ES-I3 (cell line): ENCODE data around the gene CCDC80.
"Not testable (repeated sequence)": the region's sequence is repeated elsewhere in the genome, so short reads cannot be mapped to it uniquely, and the experiment has no call there.

Experiments
- H3K36me3 ChIP-seq: 2 replicates; pipeline ENCODE4 v1.6.1; 2013; ENCODE audit warnings: mild to moderate bottlenecking, low read length, control low read depth, moderate library complexity; ENCODE audit not compliant: insufficient read depth
- H3K4me1 ChIP-seq: 2 replicates; pipeline ENCODE4 v1.6.1; 2013; ENCODE audit warnings: mild to moderate bottlenecking, control low read depth, low read length; ENCODE audit not compliant: insufficient read depth
- H3K9ac ChIP-seq: 2 replicates; pipeline ENCODE4 v1.6.1; 2013; ENCODE audit warnings: low read depth, mild to moderate bottlenecking, low read length, moderate library complexity
- H3K9me3 ChIP-seq: 2 replicates; pipeline ENCODE4 v1.6.1; 2013; ENCODE audit warnings: mild to moderate bottlenecking, low read length, moderate library complexity; ENCODE audit not compliant: control insufficient read depth, insufficient read depth

The CCDC80 gene

GRCh38 chr3:112675943-112676535 lies 35.1 kb upstream of the CCDC80 start:
- Histone ChIP-seq H3K36me3 (no peaks in the 10 kb centered on the region), H3K9me3 (no peaks in the 10 kb centered on the region), H3K4me1 (peaks cover 11% of the 10 kb centered on the region), H3K9ac (no peak overlapping the region)

GRCh38 chr3:112675349-112675748 lies 34.4 kb upstream of the CCDC80 start:
- Histone ChIP-seq H3K9ac (no peak overlapping the region), H3K36me3 (no peaks in the 10 kb centered on the region), H3K4me1 (peaks cover 11% of the 10 kb centered on the region), H3K9me3 (no peaks in the 10 kb centered on the region)

DNA sequence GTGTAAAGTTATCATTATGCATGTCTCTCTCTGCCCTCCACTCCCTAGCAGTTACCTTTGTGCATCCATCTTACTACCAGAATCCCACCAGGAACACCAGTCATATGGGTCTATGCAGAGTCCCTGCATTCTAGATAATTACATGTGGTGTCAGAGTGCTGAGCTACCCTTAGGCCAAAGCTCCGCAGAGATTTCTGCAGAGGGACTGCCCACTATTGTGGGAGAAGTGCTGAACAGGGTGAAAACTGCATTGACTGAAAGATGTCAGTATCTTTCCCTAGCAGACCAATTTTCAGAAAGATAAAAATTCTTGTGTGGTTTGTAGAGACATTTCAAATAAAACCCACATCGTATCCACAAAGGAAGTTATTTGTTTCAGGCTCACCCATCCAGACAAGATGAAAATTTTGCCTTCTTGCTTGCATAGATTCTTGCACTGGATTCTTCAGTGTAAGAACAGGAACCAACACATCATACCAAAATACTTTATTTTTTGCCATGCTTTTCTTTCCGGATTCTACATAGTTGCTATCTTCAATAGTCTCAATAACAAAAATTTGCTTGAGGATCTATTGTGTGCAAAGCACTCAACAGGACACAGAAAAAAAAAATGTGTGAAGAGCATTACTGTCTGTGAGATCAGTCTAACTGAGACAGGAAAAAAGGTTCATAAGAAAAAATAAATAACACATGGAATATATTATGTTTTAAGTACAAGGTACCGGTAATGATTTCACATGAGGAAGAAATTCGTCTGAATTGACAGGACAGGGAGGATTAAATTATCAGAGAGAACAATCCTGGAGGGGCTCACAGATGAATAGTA lies 32.0 kb upstream of the CCDC80 start:
- Histone ChIP-seq H3K36me3 (no peaks in the 10 kb centered on the region), H3K9me3 (no peaks in the 10 kb centered on the region), H3K9ac (no peak overlapping the region), H3K4me1 (peaks cover 11% of the 10 kb centered on the region)

DNA sequence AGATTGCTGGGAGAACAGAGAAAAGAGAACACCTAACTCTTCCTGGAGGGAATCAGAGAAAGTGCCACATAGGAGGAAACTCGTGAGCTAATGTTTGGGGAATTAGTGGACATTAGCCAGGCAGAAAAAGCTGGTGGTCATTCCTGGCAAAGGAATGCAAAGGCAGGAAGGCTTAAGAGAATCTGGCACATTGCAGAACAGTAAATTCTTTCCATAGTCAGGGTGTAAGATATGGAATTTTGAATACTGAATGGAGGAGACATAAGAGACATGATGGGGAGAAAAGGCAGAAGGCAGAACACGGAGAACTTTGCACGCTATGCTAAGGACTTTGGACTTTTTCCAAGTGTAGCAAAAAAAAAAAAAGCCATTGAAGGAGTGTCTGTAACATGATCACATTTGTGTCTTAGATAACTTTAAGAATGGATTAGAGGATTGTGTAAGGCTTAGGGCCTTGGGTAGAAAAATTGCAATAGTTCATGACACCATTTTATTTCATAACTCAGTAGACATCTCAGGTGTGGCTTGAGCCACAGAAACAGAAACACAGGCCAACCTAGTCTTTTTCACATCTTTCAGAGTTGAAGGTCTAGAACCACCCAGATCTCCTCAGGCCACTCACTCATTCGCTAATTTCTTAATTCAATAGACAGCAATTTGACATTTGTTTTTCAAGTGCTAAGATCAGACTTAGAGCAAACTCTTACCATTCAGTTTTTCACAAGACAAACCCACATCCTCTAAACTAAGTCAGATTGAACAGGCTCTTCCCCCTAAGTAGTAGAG lies 31.2 kb upstream of the CCDC80 start:
- Histone ChIP-seq H3K9me3 (no peaks in the 10 kb centered on the region), H3K4me1 (peaks cover 8% of the 10 kb centered on the region), H3K9ac (no peak overlapping the region)

GRCh38 chr3:112670824-112671223 lies 29.9 kb upstream of the CCDC80 start:
- H3K9ac ChIP-seq: no peak overlapping the region
- no peaks in the 10 kb centered on the region for H3K9me3 ChIP-seq
- H3K4me1 ChIP-seq: no peaks in the 10 kb centered on the region; the same call in 1 of the 2 replicates

More for the DNA sequence above, 31.2 kb upstream of the CCDC80 start:
- no peaks in the 10 kb centered on the region for H3K36me3 ChIP-seq

GRCh38 chr3:112667599-112667998 lies 26.7 kb upstream of the CCDC80 start:
- Histone ChIP-seq H3K4me1 (no peaks in the 10 kb centered on the region), H3K36me3 (no peaks in the 10 kb centered on the region), H3K9me3 (no peaks in the 10 kb centered on the region), H3K9ac (no peak overlapping the region)

More at GRCh38 chr3:112670824-112671223, 29.9 kb upstream of the CCDC80 start:
- no peaks in the 10 kb centered on the region for H3K36me3 ChIP-seq

DNA sequence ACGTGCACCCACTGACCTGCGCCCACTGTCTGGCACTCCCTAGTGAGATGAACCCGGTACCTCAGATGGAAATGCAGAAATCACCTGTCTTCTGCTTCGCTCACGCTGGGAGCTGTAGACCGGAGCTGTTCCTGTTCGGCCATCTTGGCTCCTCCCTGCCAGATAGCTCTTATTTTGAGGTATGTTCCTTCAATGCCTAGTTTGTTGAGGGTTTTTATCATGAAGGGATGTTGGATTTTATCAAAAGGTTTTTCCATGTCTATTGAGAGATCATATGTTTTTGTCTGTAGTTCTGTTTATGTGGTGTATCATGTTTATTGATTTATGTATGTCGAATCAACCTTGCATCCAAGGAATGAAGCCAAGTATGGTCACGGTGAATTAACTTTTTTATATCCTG lies 24.1 kb upstream of the CCDC80 start:
- H3K9me3 ChIP-seq, H3K4me1 ChIP-seq, H3K36me3 ChIP-seq: not testable (repeated sequence)
- H3K9ac ChIP-seq: peak overlapping the region; percentile 57

DNA sequence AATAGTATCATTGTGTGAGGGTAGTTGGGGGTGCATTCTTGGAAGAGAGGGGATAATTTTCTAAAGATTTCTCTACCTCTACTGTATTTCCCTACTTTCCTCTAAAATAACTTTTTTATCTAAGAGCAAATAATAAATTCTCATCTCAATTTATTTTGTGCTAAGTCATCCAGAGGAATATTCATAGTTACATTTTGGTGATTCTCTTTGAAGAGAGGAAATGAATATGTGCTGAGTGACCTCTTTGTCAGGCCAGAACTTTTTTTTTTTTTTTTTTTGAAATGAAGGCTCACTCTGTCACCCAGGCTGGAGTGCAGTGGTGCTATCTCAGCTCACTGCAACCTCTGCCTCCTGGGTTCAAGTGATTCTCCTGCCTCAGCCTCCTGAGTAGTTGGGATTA lies 15.1 kb upstream of the CCDC80 start:
- Histone ChIP-seq H3K9ac (no peak overlapping the region), H3K9me3 (0 out of 2 replicates have a peak, but pooled peaks cover 2% of the 10 kb centered on the region), H3K4me1 (no peaks in the 10 kb centered on the region; the same call in 1 of the 2 replicates), H3K36me3 (no peaks in the 10 kb centered on the region)

DNA sequence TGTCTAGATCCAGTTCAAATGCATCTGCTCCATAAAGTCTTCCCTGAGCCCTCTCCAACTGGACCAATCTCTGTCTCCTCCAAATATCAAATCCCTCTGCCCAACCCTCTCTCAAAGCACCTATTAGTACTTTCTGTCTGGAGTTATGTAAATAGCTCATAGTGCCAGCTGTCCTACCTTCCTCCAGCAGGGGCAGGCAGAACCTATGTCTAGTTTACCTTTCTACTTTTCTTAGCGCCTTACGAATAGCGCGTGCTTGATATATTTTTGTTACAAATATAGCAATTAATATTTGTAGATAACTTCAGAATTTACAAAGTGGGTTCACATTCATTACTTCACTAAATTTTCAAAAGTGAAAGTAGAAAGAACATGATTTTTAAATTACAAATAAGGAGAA lies 14.0 kb upstream of the CCDC80 start:
- no peaks in the 10 kb centered on the region for H3K36me3 ChIP-seq
- 0 out of 2 replicates have a peak, but pooled peaks cover 2% of the 10 kb centered on the region for H3K9me3 ChIP-seq
- H3K4me1 ChIP-seq: no peaks in the 10 kb centered on the region; the same call in 1 of the 2 replicates
- no peak overlapping the region for H3K9ac ChIP-seq

- Histone ChIP-seq H3K4me1 (no peaks in the 10 kb centered on the region; the same call in 1 of the 2 replicates), H3K9me3 (0 out of 2 replicates have a peak, but pooled peaks cover 2% of the 10 kb centered on the region), H3K9ac (no peak overlapping the region), H3K36me3 (no peaks in the 10 kb centered on the region)
Observed at GRCh38 chr3:112654492-112654891, 13.5 kb upstream of the CCDC80 start.

DNA sequence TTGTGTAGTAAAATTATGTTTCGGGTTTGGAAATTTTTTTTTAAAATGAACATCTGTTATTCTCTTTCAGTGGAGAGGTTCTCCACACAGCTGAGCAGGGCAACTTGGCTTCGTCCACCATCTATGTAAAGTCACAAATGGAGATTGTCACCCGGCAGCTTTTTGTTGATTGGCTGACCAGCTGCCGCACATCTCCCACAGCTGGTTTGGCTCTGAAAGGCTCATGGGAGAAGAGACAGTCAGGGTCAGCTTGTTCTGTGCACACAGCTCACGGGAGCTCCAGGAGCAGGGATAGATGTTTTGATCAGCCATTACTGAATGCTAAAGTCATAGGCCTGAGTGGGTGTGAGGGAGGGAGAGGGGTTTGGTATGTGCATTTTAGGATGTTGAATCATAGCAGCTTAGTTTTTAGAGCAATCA lies 12.9 kb upstream of the CCDC80 start:
- Histone ChIP-seq H3K4me1 (no peaks in the 10 kb centered on the region; the same call in 1 of the 2 replicates), H3K9ac (no peak overlapping the region), H3K9me3 (0 out of 2 replicates have a peak, but pooled peaks cover 2% of the 10 kb centered on the region), H3K36me3 (no peaks in the 10 kb centered on the region)

DNA sequence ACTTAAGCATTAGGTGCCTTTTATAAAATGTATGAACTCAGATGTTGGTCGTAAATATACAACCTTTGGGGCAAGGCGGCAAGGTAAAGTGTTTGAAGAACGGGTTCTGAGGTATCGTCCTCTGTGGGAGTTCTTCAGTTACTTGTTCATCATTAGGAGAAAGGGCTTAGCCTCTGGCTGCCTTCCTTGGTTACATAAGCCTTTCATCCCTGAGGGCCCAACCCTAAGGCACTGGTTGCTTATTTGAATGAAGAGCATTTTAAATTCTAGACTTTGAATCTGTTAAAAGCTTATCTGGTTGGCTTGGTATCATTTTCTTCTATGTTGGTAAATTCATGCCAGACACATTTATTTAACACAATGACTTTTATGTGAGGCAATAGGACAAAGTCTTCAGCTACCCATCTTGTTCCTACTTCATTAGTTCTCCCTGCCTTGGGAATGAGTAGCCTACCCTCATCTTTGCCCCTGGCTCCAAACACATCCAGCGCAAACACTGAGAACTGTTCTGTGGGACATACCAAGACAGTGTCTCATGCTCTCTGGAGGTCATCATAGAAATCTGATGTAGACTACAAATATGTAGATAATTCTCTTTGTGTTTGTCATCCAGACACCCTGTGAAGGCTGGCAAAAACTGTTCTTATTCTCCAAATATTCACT lies 12.4 kb upstream of the CCDC80 start:
- Histone ChIP-seq H3K9me3 (0 out of 2 replicates have a peak, but pooled peaks cover 2% of the 10 kb centered on the region), H3K9ac (no peak overlapping the region), H3K36me3 (no peaks in the 10 kb centered on the region), H3K4me1 (no peaks in the 10 kb centered on the region; the same call in 1 of the 2 replicates)

- Histone ChIP-seq H3K4me1 (peaks cover 16% of the 10 kb centered on the region), H3K9ac (no peak overlapping the region), H3K9me3 (no peaks in the 10 kb centered on the region), H3K36me3 (no peaks in the 10 kb centered on the region)
Observed at GRCh38 chr3:112651516-112651915, 10.6 kb upstream of the CCDC80 start.

GRCh38 chr3:112651071-112651470 lies 10.1 kb upstream of the CCDC80 start:
- Histone ChIP-seq H3K4me1 (peaks cover 19% of the 10 kb centered on the region), H3K36me3 (no peaks in the 10 kb centered on the region), H3K9me3 (no peaks in the 10 kb centered on the region), H3K9ac (no peak overlapping the region)
